KOPT-K1 (cell line): Measurements from ENCODE around the gene ME3.
"Not testable (repeated sequence)": the region's sequence is repeated elsewhere in the genome, so short reads cannot be mapped to it uniquely, and the experiment has no call there.

Experiments
- H3K27ac ChIP-seq: fragments of 200-600 bp; sonication (generic); 2 replicates; pipeline ENCODE4 v1.5.1; 2016; ENCODE audit warnings: antibody characterized with exemption, mild to moderate bottlenecking, low read depth, low read length; ENCODE audit not compliant: poor library complexity, severe bottlenecking
- H3K36me3 ChIP-seq: fragments of 200-600 bp; sonication (generic); 2 replicates; pipeline ENCODE4 v1.5.1; 2017; ENCODE audit warnings: antibody characterized with exemption, mild to moderate bottlenecking, low read length, moderate library complexity; ENCODE audit not compliant: insufficient read depth
- H3K9me3 ChIP-seq: fragments of 200-600 bp; sonication (generic); 2 replicates; pipeline ENCODE4 v1.5.1; 2017; ENCODE audit warnings: antibody characterized with exemption, low read length, mild to moderate bottlenecking; ENCODE audit not compliant: insufficient read depth, poor library complexity, severe bottlenecking

The ME3 gene

GRCh38 chr11:86565388-86565787, 107.0 kb downstream of the ME3 start:
- H3K27ac ChIP-seq = no peak overlapping the region
- H3K36me3 ChIP-seq = no peaks in the 10 kb centered on the region
- no peaks in the 10 kb centered on the region for H3K9me3 ChIP-seq

GRCh38 chr11:86562842-86563241, 109.6 kb downstream of the ME3 start:
- not testable (repeated sequence) for H3K9me3 ChIP-seq, H3K36me3 ChIP-seq, H3K27ac ChIP-seq

- no peaks in the 10 kb centered on the region for H3K36me3 ChIP-seq
- H3K9me3 ChIP-seq = no peaks in the 10 kb centered on the region
- no peak overlapping the region for H3K27ac ChIP-seq
These were observed 113.0 kb downstream of the ME3 start for GRCh38 chr11:86559311-86559945.

- Histone ChIP-seq H3K36me3 (no peaks in the 10 kb centered on the region), H3K27ac (no peak overlapping the region), H3K9me3 (no peaks in the 10 kb centered on the region)
These were observed 113.6 kb downstream of the ME3 start for GRCh38 chr11:86558841-86559240.

GRCh38 chr11:86558207-86558606, 114.2 kb downstream of the ME3 start:
- H3K27ac ChIP-seq = no peak overlapping the region
- H3K9me3 ChIP-seq = no peaks in the 10 kb centered on the region
- H3K36me3 ChIP-seq = no peaks in the 10 kb centered on the region

- Histone ChIP-seq H3K27ac (no peak overlapping the region), H3K36me3 (no peaks in the 10 kb centered on the region), H3K9me3 (no peaks in the 10 kb centered on the region)
These were observed 116.5 kb downstream of the ME3 start for GRCh38 chr11:86555866-86556265.

- Histone ChIP-seq H3K36me3 (no peaks in the 10 kb centered on the region), H3K9me3 (no peaks in the 10 kb centered on the region), H3K27ac (no peak overlapping the region)
These were observed 117.0 kb downstream of the ME3 start for GRCh38 chr11:86555401-86555800.

- Histone ChIP-seq H3K9me3 (no peaks in the 10 kb centered on the region), H3K27ac (no peak overlapping the region), H3K36me3 (no peaks in the 10 kb centered on the region)
These were observed 119.2 kb downstream of the ME3 start for GRCh38 chr11:86553265-86553664.

- Histone ChIP-seq H3K27ac (no peak overlapping the region), H3K9me3 (no peaks in the 10 kb centered on the region), H3K36me3 (no peaks in the 10 kb centered on the region)
These were observed 120.9 kb downstream of the ME3 start for GRCh38 chr11:86551288-86552092.

- no peaks in the 10 kb centered on the region for H3K36me3 ChIP-seq
- no peaks in the 10 kb centered on the region for H3K9me3 ChIP-seq
- H3K27ac ChIP-seq = no peak overlapping the region
These were observed 121.7 kb downstream of the ME3 start for GRCh38 chr11:86550757-86551156.

- Histone ChIP-seq H3K9me3 (no peaks in the 10 kb centered on the region), H3K27ac (no peak overlapping the region), H3K36me3 (no peaks in the 10 kb centered on the region)
These were observed 124.0 kb downstream of the ME3 start for GRCh38 chr11:86548271-86548917.

GRCh38 chr11:86547727-86548126, 124.7 kb downstream of the ME3 start:
- Histone ChIP-seq H3K9me3 (no peaks in the 10 kb centered on the region), H3K27ac (no peak overlapping the region), H3K36me3 (no peaks in the 10 kb centered on the region)

GRCh38 chr11:86541299-86541698, 131.1 kb downstream of the ME3 start:
- not testable (repeated sequence) for H3K9me3 ChIP-seq, H3K27ac ChIP-seq, H3K36me3 ChIP-seq

- Histone ChIP-seq H3K36me3 (no peaks in the 10 kb centered on the region), H3K27ac (no peak overlapping the region), H3K9me3 (no peaks in the 10 kb centered on the region)
These were observed 134.2 kb downstream of the ME3 start for GRCh38 chr11:86538223-86538548.

GRCh38 chr11:86537541-86538222, 134.7 kb downstream of the ME3 start:
- Histone ChIP-seq H3K27ac (no peak overlapping the region), H3K36me3 (no peaks in the 10 kb centered on the region), H3K9me3 (no peaks in the 10 kb centered on the region)
